Ovary (tissue), 3 donors: Measurements from ENCODE around the gene SPATA9.
"Not testable (repeated sequence)": the region's sequence is repeated elsewhere in the genome, so short reads cannot be mapped to it uniquely, and the experiment has no call there.

ENCODE experiments used
- POLR2A ChIP-seq: fragments of 450-650 bp; IDR thresholded peaks from one replicate; pipeline ENCODE4 v1.6.1; 2017; ENCODE audit warnings: antibody characterized with exemption, mild to moderate bottlenecking, moderate library complexity
- TF ChIP-seq, protein P1 (sequence below), 3 donors: fragments of 450-650 bp in 2 of 3; fragments of 200-600 bp in 1 of 3; IDR thresholded peaks; one replicate each; pipeline versions ENCODE4 v1.5.1 to v1.8.0; 2016 to 2022; ENCODE audit warnings: antibody characterized with exemption in 3 of 3, mild to moderate bottlenecking in 1 of 3
- donor health status: DM: no; HTN: no; CAD: no.

DNA sequence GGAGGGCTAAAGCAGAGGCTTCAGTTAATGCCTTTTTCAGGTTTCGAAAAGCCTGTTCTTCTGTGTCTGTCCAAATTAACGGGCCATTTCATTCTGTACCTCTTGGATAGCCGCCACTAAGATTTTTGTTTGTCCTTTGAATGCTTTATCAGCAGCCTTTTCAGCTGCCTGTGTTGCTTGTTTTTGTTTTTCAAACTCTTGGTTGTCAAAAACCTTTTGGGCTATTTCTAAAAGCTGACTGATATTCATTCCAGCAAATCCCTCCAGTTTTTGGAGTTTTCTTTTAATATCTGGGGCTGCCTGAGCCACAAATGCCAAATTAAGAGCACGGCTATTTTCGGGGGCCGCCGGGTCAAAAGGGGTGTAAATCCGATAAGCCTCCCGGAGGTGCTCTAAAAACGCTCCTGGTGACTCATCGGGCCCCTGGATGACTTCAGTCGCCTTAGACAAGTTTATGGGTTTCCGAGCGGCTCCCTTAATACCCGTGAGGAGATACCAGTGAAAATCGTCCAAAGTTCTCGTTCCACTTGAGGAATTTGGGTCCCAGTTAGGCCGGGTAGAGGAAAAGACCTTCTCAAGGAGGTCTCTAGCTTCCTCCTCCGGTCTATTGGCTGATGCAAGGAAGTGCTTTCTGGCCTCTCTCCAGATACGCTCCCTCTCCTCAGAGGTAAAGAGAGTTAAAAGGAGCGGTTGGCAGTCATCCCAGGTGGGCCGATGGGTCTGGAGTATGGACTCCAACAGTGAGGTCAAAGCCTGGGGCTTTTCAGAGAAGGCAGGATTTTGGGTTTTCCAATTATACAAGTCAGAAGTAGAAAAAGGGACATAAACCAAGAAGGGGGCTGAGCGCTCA, 28.1 kb upstream of the SPATA9 start:
- TF ChIP-seq, protein P1, sequence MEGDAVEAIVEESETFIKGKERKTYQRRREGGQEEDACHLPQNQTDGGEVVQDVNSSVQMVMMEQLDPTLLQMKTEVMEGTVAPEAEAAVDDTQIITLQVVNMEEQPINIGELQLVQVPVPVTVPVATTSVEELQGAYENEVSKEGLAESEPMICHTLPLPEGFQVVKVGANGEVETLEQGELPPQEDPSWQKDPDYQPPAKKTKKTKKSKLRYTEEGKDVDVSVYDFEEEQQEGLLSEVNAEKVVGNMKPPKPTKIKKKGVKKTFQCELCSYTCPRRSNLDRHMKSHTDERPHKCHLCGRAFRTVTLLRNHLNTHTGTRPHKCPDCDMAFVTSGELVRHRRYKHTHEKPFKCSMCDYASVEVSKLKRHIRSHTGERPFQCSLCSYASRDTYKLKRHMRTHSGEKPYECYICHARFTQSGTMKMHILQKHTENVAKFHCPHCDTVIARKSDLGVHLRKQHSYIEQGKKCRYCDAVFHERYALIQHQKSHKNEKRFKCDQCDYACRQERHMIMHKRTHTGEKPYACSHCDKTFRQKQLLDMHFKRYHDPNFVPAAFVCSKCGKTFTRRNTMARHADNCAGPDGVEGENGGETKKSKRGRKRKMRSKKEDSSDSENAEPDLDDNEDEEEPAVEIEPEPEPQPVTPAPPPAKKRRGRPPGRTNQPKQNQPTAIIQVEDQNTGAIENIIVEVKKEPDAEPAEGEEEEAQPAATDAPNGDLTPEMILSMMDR (IDR thresholded peaks at IDR 0.05), result not testable (repeated sequence)
- TF ChIP-seq POLR2A, result not testable (repeated sequence)
